Activated T-cell treated with anti-CD3 and anti-CD28 coated beads, Interleukin-2, amount 50 U/mL, for 72 hours (primary cell): ENCODE measurements around the gene CD84. TPM values are rescaled to one million over a fixed set of nuclear protein-coding genes. Genes with fewer than 3 reads are reported as not detected.
"Not testable (repeated sequence)": the region's sequence is repeated elsewhere in the genome, so short reads cannot be mapped to it uniquely, and the experiment has no call there.

ENCODE experiments used
- ATAC-seq, 2 donors: fragments of 150-1000 bp; cut with Tn5 transposase; replicated peaks in 1 of 2; 2 replicates each; pipeline ENCODE4 v1.10.0; 2021; ENCODE audit warnings: moderate library complexity in 2 of 2, mild to moderate bottlenecking in 1 of 2
- DNase-seq, 2 donors: peaks; one replicate each; pipeline ENCODE4 v3.0.0; 2021 to 2022; ENCODE audit warnings: mixed read lengths in 1 of 2
- H3K27ac Mint-ChIP-seq: one replicate; pipeline ENCODE4 v1.8.0; 2022; ENCODE audit warnings: mild to moderate bottlenecking, moderate library complexity, mixed read lengths
- H3K27me3 Mint-ChIP-seq: one replicate; pipeline ENCODE4 v1.8.0; 2022; ENCODE audit warnings: low read depth, mixed read lengths
- H3K36me3 Mint-ChIP-seq, 2 donors: one replicate each; pipeline ENCODE4 v1.8.0; 2022; ENCODE audit warnings: mixed read lengths in 2 of 2, mild to moderate bottlenecking in 1 of 2; ENCODE audit not compliant: insufficient read depth in 2 of 2
- H3K4me1 Mint-ChIP-seq: one replicate; pipeline ENCODE4 v1.8.0; 2022; ENCODE audit warnings: low read depth, mixed read lengths
- H3K4me3 Mint-ChIP-seq, 2 donors: one replicate each; pipeline ENCODE4 v1.8.0; 2022; ENCODE audit warnings: mild to moderate bottlenecking in 2 of 2, mixed read lengths in 2 of 2, moderate library complexity in 2 of 2
- H3K9me3 Mint-ChIP-seq, 2 donors: one replicate each; pipeline ENCODE4 v1.8.0; 2022; ENCODE audit warnings: mixed read lengths in 2 of 2
- total RNA-seq, 2 donors: library from RNA; stranded (reverse); gene quantifications; one replicate each; pipeline ENCODE4 v1.2.3, GENCODE V29; 2022

Gene CD84
- total RNA-seq, 2 donors from 2014 or later = 10.2 to 16.0 TPM

DNA sequence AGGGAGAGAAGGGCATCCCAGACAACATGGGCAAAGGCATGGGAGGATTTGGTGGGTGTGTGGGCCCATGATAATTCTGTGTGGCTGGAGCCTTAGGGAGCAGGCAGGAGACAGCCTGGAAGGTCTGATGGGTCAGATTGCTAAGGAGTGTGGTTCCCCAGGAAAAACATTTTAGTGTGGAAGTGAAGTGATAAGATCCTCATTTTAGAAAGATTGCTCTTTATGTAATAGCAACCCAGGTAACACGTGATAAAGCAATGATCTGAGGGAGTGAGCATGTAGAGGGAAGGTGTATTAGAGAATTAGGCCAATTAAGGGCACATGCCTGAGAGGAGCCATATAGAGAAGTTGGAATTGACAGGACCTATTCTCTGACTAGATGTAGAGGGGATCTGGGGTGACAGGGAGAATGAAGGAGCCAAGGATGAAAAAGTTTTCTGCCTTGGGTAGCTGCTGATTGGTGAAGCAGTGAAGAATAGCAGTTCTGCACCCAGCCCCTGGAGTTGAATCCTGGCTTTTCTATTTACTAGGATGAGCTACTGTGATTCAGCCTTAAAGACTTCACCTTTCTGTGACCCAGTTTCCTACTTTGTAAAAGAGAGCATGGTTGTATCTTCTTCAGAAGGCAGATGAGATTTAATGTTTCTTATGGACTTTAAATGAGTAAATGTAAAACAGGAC is 37.5 kb downstream of the CD84 start:
- Mint-ChIP-seq H3K36me3 (peaks cover 2 to 3% of the 10 kb centered on the region in 2 donors), H3K4me1 (peaks cover 52% of the 10 kb centered on the region), H3K4me3 (no peak overlapping the region), H3K27ac (peak overlapping the region; percentile 92), H3K27me3 (no peaks in the 10 kb centered on the region), H3K9me3 (peaks cover 0 to 3% of the 10 kb centered on the region in 2 donors)
- ATAC-seq (no peak), DNase-seq (no peak)

- Mint-ChIP-seq H3K27me3 (no peaks in the 10 kb centered on the region), H3K9me3 (peaks cover 0 to 8% of the 10 kb centered on the region in 2 donors), H3K4me3 (peak overlapping the region; percentile 56 to 72), H3K4me1 (peaks cover 52% of the 10 kb centered on the region), H3K27ac (peak overlapping the region; percentile 92), H3K36me3 (peaks cover 5 to 9% of the 10 kb centered on the region in 2 donors)
- ATAC-seq (no peak), DNase-seq (no peak)
Measured at GRCh38 chr1:160540859-160541233, 38.5 kb downstream of the CD84 start.

DNA sequence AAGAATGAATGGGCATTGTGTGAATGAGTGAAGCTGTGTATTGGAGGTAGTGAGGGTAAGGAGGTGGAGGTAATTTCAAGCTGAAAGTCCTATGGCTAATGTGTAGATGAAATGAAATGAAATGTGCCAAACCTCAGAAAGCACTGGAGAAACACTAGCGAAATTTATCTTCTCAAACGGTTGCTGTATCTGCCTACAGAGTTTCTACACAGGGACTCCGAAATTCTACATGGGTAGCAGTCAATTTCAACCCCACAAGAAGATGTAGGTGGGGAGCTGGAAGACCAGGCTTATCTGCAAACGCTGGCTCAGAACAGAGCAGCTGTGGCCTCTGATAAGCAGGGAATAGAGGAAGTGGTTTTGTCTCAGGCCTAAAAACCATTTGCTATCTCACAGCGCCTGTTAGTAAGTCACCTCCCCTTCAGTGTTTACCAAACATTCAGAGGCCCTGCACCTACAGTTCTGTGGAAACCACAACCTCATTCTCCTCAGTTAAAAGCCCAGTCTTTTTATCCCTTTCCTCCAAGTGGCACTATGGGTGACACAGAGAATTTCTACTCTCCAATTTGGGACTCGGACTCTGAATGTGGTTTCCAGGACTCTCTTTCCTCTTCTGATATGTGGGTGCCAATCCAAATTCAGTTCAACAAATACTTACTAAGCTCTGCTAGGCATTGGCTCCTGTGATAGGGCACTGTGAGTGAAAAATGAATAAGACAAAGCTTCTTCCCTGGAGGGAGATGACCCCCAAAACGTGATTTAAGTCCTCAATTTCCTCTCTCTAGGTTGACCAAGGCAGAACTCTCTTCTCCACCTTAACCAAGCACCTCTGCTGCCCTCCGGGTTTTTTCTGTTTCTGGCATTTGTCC is 39.1 kb downstream of the CD84 start:
- peaks cover 52% of the 10 kb centered on the region for H3K4me1 Mint-ChIP-seq
- peak; percentile 53 to 56 for DNase-seq
- peak; percentile 91 to 95 for ATAC-seq
- peak overlapping the region; percentile 67 to 72 for H3K4me3 Mint-ChIP-seq
- H3K36me3 Mint-ChIP-seq = peaks cover 6 to 13% of the 10 kb centered on the region in 2 donors
- H3K27me3 Mint-ChIP-seq = no peaks in the 10 kb centered on the region
- peak overlapping the region; percentile 92 for H3K27ac Mint-ChIP-seq
- H3K9me3 Mint-ChIP-seq = peaks cover 1 to 8% of the 10 kb centered on the region in 2 donors

GRCh38 chr1:160539684-160539989 is 39.7 kb downstream of the CD84 start:
- Mint-ChIP-seq H3K4me3 (peak overlapping the region; percentile 67 to 72), H3K36me3 (peaks cover 10 to 16% of the 10 kb centered on the region in 2 donors), H3K9me3 (peaks cover 5 to 11% of the 10 kb centered on the region in 2 donors), H3K27me3 (no peaks in the 10 kb centered on the region), H3K4me1 (peaks cover 46% of the 10 kb centered on the region), H3K27ac (peak overlapping the region; percentile 92)
- ATAC-seq = no peak
- DNase-seq = no peak

DNA sequence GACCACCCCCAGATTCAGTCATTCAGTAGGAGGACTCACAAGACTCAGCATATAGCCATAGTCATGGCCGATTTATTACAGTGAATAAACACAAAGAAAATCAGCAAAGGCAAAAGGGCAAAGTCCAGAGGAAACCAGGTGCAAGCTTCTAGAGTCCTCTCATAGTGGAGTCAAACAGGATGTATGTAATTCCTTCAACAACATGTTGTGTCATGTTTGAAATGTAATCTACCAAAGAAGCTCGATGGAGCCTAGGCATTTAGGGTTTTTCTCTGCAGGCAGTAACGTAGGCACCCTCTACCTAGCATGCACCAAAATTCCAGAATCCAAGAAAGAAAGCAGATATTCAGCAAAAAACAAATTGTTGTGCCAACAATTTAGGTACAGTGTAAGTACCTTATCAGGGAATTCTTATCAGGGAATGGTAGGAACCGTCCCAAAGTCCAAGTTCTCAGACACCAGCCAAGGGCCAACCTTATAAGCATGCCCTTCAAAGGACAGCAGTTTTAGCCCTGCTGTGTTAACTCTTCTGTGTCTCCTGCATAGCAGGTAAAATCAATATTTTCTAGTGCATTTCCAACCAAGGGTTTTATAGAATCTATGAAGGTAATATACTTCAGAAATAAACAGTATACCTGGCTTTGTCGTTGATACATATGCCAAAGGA is 40.2 kb downstream of the CD84 start:
- no peaks in the 10 kb centered on the region for H3K27me3 Mint-ChIP-seq
- H3K9me3 Mint-ChIP-seq = peaks cover 5 to 11% of the 10 kb centered on the region in 2 donors
- peaks cover 41% of the 10 kb centered on the region for H3K4me1 Mint-ChIP-seq
- no peak for DNase-seq
- H3K27ac Mint-ChIP-seq = peak overlapping the region; percentile 92
- H3K36me3 Mint-ChIP-seq = peaks cover 11 to 20% of the 10 kb centered on the region in 2 donors
- peak overlapping the region; percentile 67 to 72 for H3K4me3 Mint-ChIP-seq
- ATAC-seq = no peak

- Mint-ChIP-seq H3K4me3 (no peak overlapping the region), H3K27me3 (no peaks in the 10 kb centered on the region), H3K27ac (no peak overlapping the region), H3K36me3 (peaks cover 12 to 26% of the 10 kb centered on the region in 2 donors), H3K9me3 (peaks cover 5 to 11% of the 10 kb centered on the region in 2 donors), H3K4me1 (peaks cover 36% of the 10 kb centered on the region)
- no peak for ATAC-seq
- no peak for DNase-seq
Measured at GRCh38 chr1:160537714-160538665, 41.3 kb downstream of the CD84 start.

GRCh38 chr1:160534823-160535605 is 44.3 kb downstream of the CD84 start:
- DNase-seq = no peak
- Mint-ChIP-seq H3K36me3 (peaks cover 13 to 29% of the 10 kb centered on the region in 2 donors), H3K27ac (no peak overlapping the region), H3K4me1 (peaks cover 20% of the 10 kb centered on the region), H3K9me3 (peaks cover 7 to 11% of the 10 kb centered on the region in 2 donors), H3K4me3 (no peak overlapping the region), H3K27me3 (no peaks in the 10 kb centered on the region)
- ATAC-seq = no peak

GRCh38 chr1:160532557-160532813 is 46.8 kb downstream of the CD84 start:
- DNase-seq, H3K27ac Mint-ChIP-seq, H3K4me3 Mint-ChIP-seq, H3K27me3 Mint-ChIP-seq, ATAC-seq: not testable (repeated sequence)
- peaks cover 29% of the 10 kb centered on the region for H3K4me1 Mint-ChIP-seq
- H3K36me3 Mint-ChIP-seq = peaks cover 24 to 46% of the 10 kb centered on the region in 2 donors
- peaks cover 18 to 19% of the 10 kb centered on the region in 2 donors for H3K9me3 Mint-ChIP-seq

GRCh38 chr1:160531809-160532556 is 47.3 kb downstream of the CD84 start:
- H3K27me3 Mint-ChIP-seq, DNase-seq, H3K27ac Mint-ChIP-seq, H3K4me3 Mint-ChIP-seq, ATAC-seq: not testable (repeated sequence)
- peaks cover 28 to 49% of the 10 kb centered on the region in 2 donors for H3K36me3 Mint-ChIP-seq
- peaks cover 34% of the 10 kb centered on the region for H3K4me1 Mint-ChIP-seq
- peaks cover 21 to 22% of the 10 kb centered on the region in 2 donors for H3K9me3 Mint-ChIP-seq

GRCh38 chr1:160529401-160529952 is 49.8 kb downstream of the CD84 start:
- Mint-ChIP-seq H3K9me3 (peaks cover 20 to 25% of the 10 kb centered on the region in 2 donors), H3K4me3 (peak overlapping the region in 1 of 2 donors; percentile 49), H3K36me3 (peaks cover 29 to 56% of the 10 kb centered on the region in 2 donors), H3K4me1 (peaks cover 42% of the 10 kb centered on the region)
- peak in 1 of 2 donors; percentile 19 for ATAC-seq
- not testable (repeated sequence) for H3K27me3 Mint-ChIP-seq, DNase-seq, H3K27ac Mint-ChIP-seq

DNA sequence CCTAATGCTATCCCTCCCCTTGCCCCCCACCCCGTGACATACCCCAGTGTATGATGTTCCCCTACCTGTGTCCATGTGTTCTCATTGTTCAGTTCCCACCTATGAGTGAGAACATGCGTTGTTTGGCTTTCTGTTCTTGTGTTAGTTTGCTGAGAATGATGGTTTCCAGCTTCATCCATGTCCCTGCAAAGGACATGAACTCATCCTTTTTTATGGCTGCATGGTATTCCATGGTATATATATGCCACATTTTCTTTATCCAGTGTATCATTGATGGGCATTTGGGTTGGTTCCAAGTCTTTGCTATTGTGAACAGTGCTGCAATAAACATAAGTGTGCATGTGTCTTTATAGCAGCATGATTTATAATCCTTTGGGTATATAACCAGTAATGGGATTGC is 55.5 kb downstream of the CD84 start:
- H3K36me3 Mint-ChIP-seq = peaks cover 25 to 46% of the 10 kb centered on the region in 2 donors
- H3K27me3 Mint-ChIP-seq, ATAC-seq, DNase-seq: not testable (repeated sequence)
- peak overlapping the region; percentile 21 for H3K27ac Mint-ChIP-seq
- peaks cover 21 to 22% of the 10 kb centered on the region in 2 donors for H3K9me3 Mint-ChIP-seq
- peaks cover 66% of the 10 kb centered on the region for H3K4me1 Mint-ChIP-seq
- H3K4me3 Mint-ChIP-seq = peak overlapping the region in 1 of 2 donors; percentile 45
